H1 (cell line): Measurements from ENCODE around the gene LIAS. TPM values are rescaled to one million over a fixed set of nuclear protein-coding genes. Genes with fewer than 3 reads are reported as not detected.

Experiments used
- BCL11A ChIP-seq, 2 experiments: IDR thresholded peaks; one replicate each; pipeline ENCODE4 v1.6.1; 2011; ENCODE audit warnings: low read depth in 2 of 2, low read length in 2 of 2, mild to moderate bottlenecking in 2 of 2
- SP2 ChIP-seq: IDR thresholded peaks from 2 replicates; pipeline ENCODE4 v1.6.1; 2012; ENCODE audit warnings: mild to moderate bottlenecking, low read length, inconsistent platforms
- polyA plus RNA-seq, 7 experiments: library from polyadenylated mRNA; depleted of rRNA in 3 of 7; stranded (reverse) in 5 of 7; unstranded in 2 of 7; fragments of >200 nt in 5 of 7; fragments of 200-250 nt in 2 of 7; gene quantifications; 1 replicate in 5 of 7; 2 replicates in 1 of 7; 4 replicates in 1 of 7; pipeline versions ENCODE4 v1.2.1 to v1.2.3, GENCODE V29; 2011 to 2013; ENCODE audit warnings: missing spikeins in 2 of 7, mixed read lengths in 2 of 7
- total RNA-seq: library from RNA; stranded (reverse); fragmentation: NEBNext Ultra II Directional; extraction: Animal tissue kit (Norgen Biotek cat#: 25700); gene quantifications from 2 replicates; pipeline ENCODE4 v1.2.1, GENCODE V29; 2021

Gene LIAS
- total and polyA plus RNA-seq, 2 of the 8 experiments (the other 6 are each of a cell fraction or from before 2014, with no cell fraction given): 10.5 to 24.9 TPM

DNA sequence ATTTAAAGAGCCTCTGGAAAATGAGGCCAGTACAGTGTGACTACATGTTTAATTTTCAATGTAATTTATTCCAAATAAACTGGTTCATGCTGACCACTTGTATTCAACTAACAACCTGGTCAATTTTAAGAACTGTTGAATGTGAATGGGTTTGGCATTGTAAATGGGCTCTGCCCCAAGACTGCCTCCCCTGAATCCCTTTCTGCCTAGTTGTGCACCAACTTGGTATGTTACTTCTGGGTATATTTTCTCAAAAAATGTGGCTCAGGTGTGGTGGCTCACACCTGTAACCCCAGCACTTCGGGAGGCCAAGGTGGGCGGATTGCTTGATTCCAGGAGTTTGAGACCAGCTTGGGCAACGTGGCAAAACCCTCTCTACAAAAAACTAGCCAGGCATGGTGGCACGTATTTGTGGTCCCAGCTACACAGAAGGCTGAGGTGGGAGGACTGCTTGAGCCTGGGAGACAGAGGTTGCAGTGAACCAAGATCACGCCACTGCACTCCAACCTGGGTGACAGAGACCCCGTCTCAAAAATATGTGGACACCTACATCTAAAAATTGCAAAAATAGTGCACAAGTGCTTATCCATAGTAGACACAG, 7.3 kb upstream of the LIAS start (continued):
- TF ChIP-seq BCL11A (IDR thresholded peaks at IDR 0.05; ENCODE audit: low read depth in 2 of 2, low read length in 2 of 2) (no peak), SP2 (no peak)
- TF ChIP-seq, all 59 proteins: peak for 2
